Breast epithelium (tissue), 3 donors: ENCODE results near the gene OR5B17.

Source experiments
- POLR2A ChIP-seq: fragments of 450-650 bp; IDR thresholded peaks from one replicate; pipeline ENCODE4 v1.6.1; 2016; ENCODE audit warnings: antibody characterized with exemption, mild to moderate bottlenecking, moderate library complexity
- POLR2AphosphoS5 ChIP-seq, 3 donors: sonication (generic); formaldehyde crosslinking; IDR thresholded peaks; one replicate each; pipeline ENCODE4 v1.6.1; 2017; ENCODE audit warnings: antibody characterized with exemption in 3 of 3
- TF ChIP-seq, protein P1 (sequence below), 3 donors: fragments of 450-650 bp; IDR thresholded peaks; one replicate each; pipeline ENCODE4 v1.5.1; 2016 to 2017; ENCODE audit warnings: antibody characterized with exemption in 3 of 3, mild to moderate bottlenecking in 3 of 3, moderate library complexity in 3 of 3

DNA sequence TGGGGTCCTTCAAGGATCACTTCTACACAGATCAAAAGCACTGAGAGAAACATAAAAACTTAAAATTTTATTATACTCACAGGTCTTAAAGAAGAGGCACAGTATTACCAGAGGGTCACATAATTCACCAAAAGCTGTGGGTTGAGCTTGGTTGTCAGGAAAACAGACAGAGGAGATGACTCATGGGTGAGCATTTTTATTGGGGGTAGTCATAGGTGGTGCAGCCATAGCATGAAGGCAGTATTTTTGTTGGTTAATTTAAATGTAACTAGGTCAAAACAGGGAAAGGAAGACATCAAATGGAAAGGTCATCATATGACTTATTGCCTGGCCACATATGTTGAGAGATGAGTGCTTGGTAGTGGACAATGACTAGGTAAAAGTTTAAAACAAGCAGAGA, 24.2 kb downstream of the OR5B17 start:
- TF ChIP-seq, protein P1, sequence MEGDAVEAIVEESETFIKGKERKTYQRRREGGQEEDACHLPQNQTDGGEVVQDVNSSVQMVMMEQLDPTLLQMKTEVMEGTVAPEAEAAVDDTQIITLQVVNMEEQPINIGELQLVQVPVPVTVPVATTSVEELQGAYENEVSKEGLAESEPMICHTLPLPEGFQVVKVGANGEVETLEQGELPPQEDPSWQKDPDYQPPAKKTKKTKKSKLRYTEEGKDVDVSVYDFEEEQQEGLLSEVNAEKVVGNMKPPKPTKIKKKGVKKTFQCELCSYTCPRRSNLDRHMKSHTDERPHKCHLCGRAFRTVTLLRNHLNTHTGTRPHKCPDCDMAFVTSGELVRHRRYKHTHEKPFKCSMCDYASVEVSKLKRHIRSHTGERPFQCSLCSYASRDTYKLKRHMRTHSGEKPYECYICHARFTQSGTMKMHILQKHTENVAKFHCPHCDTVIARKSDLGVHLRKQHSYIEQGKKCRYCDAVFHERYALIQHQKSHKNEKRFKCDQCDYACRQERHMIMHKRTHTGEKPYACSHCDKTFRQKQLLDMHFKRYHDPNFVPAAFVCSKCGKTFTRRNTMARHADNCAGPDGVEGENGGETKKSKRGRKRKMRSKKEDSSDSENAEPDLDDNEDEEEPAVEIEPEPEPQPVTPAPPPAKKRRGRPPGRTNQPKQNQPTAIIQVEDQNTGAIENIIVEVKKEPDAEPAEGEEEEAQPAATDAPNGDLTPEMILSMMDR (IDR thresholded peaks at IDR 0.05), result no peak
- TF ChIP-seq POLR2A (no peak), POLR2AphosphoS5 (IDR thresholded peaks at IDR 0.05) (no peak)
